Endothelial cell (in vitro differentiated cells): ENCODE results near the gene ENHO. TPM values are rescaled to one million over a fixed set of nuclear protein-coding genes. Genes with fewer than 3 reads are reported as not detected.
A peak's percentile ranks its signal among the peaks of the same experiment; 100 is the strongest.

Source experiments
- DNase-seq: peaks from one replicate; pipeline ENCODE4 v3.0.0; 2021; ENCODE audit warnings: low spot score
- H3K27ac Mint-ChIP-seq: one replicate; pipeline ENCODE4 v1.8.0; 2021; ENCODE audit warnings: mixed read lengths, inconsistent platforms; ENCODE audit not compliant: unreplicated experiment
- H3K27me3 Mint-ChIP-seq: one replicate; pipeline ENCODE4 v1.8.0; 2021; ENCODE audit warnings: mild to moderate bottlenecking, moderate library complexity, mixed read lengths, inconsistent platforms; ENCODE audit not compliant: unreplicated experiment
- H3K36me3 Mint-ChIP-seq: one replicate; pipeline ENCODE4 v1.8.0; 2021; ENCODE audit warnings: mild to moderate bottlenecking, low read depth, mixed read lengths, inconsistent platforms; ENCODE audit not compliant: unreplicated experiment
- H3K4me1 Mint-ChIP-seq: one replicate; pipeline ENCODE4 v1.8.0; 2021; ENCODE audit warnings: mild to moderate bottlenecking, mixed read lengths, inconsistent platforms; ENCODE audit not compliant: unreplicated experiment
- H3K4me3 Mint-ChIP-seq: one replicate; pipeline ENCODE4 v1.8.0; 2021; ENCODE audit warnings: mild to moderate bottlenecking, mixed read lengths, inconsistent platforms; ENCODE audit not compliant: unreplicated experiment
- H3K9me3 Mint-ChIP-seq: one replicate; pipeline ENCODE4 v1.8.0; 2021; ENCODE audit warnings: mixed read lengths, inconsistent platforms; ENCODE audit not compliant: unreplicated experiment
- total RNA-seq: library from RNA; stranded (reverse); fragmentation: NEBNext Ultra II Directional; extraction: Animal tissue kit (Norgen Biotek cat#: 25700); gene quantifications from one replicate; pipeline ENCODE4 v1.2.1, GENCODE V29; 2021; ENCODE audit not compliant: unreplicated experiment
- TF ChIP-seq, protein P1 (sequence below): fragments of 200-600 bp; sonication (generic); IDR thresholded peaks from one replicate; pipeline ENCODE4 v1.5.0; 2021; ENCODE audit warnings: antibody characterized with exemption; ENCODE audit not compliant: unreplicated experiment

ENHO gene
- total RNA-seq, 1 donor from 2014 or later: 4.1 TPM

DNA sequence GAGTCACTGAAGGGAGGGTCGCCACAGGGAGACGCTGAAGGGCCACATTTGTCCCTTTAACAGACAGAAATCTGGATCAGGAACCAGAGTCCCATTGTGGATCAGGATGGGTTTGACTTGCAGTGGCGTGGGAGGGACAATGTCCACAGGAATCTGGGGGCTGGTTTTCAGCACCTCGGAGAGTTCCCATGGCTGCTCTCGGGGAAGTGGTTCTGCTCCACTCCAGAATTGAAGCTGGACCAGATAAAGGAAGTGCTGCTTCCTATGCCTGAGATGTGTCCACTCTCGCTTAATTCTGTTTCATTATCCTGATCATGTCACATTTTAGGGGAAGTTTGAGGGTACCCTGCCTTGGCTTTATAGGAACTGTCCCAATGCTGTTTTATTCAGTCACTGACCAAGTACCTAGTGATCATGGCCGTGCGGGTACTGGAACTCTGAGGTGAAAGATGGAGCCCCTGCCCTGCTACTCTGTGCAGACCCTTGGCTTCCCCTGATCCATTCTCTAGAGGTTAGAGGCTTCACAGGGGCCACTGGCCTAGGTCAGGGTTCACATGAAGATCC lies 28.7 kb downstream of the ENHO start:
- Mint-ChIP-seq H3K27me3 (no peaks in the 10 kb centered on the region), H3K36me3 (no peaks in the 10 kb centered on the region), H3K9me3 (no peaks in the 10 kb centered on the region), H3K4me3 (no peak overlapping the region), H3K4me1 (peaks cover 16% of the 10 kb centered on the region), H3K27ac (no peak overlapping the region)
- peak; percentile 69 for DNase-seq
- TF ChIP-seq, protein P1, sequence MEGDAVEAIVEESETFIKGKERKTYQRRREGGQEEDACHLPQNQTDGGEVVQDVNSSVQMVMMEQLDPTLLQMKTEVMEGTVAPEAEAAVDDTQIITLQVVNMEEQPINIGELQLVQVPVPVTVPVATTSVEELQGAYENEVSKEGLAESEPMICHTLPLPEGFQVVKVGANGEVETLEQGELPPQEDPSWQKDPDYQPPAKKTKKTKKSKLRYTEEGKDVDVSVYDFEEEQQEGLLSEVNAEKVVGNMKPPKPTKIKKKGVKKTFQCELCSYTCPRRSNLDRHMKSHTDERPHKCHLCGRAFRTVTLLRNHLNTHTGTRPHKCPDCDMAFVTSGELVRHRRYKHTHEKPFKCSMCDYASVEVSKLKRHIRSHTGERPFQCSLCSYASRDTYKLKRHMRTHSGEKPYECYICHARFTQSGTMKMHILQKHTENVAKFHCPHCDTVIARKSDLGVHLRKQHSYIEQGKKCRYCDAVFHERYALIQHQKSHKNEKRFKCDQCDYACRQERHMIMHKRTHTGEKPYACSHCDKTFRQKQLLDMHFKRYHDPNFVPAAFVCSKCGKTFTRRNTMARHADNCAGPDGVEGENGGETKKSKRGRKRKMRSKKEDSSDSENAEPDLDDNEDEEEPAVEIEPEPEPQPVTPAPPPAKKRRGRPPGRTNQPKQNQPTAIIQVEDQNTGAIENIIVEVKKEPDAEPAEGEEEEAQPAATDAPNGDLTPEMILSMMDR: no peak

DNA sequence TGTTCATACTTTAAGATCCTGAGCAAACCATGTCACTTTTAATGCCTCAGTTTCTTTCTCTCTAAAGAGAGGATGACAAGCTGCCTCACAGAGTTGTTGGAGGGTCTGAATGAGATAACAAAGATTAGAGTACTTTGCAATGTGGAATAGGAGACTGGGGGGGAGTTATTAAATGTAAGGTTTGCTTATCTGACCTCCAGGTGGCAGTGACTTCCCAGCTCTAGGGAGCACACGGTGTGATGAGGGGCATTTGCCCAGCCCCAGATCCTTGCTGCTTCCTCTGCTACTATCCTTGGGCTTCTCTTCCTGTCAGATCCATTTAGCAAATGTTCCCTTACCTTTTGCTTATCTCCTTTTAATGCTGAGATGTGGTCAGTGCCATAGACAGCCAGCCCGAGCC lies 30.7 kb downstream of the ENHO start:
- H3K27me3 Mint-ChIP-seq: no peaks in the 10 kb centered on the region
- no peaks in the 10 kb centered on the region for H3K9me3 Mint-ChIP-seq
- no peak overlapping the region for H3K27ac Mint-ChIP-seq
- TF ChIP-seq, protein P1: no peak
- peaks cover 16% of the 10 kb centered on the region for H3K4me1 Mint-ChIP-seq
- no peak overlapping the region for H3K4me3 Mint-ChIP-seq
- H3K36me3 Mint-ChIP-seq: no peaks in the 10 kb centered on the region
- no peak for DNase-seq

DNA sequence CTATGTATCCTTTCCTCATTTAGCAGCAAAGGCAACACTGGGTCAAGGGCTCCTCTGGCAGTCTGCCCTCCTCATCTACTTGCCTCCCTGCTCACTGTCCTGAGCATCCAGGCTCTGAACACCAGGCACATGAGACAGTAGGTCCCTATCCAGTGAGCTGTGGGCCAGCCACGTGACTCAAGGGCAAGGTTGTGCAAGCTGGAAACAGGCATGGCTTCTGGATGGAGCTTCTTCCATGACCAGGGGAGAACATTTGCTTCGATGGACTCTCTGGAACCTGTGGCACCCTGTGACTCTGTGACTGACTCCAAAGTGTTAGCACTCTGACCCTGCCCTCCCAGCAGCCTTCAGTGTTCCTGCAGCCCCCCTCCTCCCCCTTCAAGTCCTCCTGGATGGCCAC lies 31.2 kb downstream of the ENHO start:
- Mint-ChIP-seq H3K9me3 (no peaks in the 10 kb centered on the region), H3K4me3 (no peak overlapping the region), H3K27me3 (no peaks in the 10 kb centered on the region), H3K27ac (no peak overlapping the region), H3K4me1 (peaks cover 14% of the 10 kb centered on the region), H3K36me3 (no peaks in the 10 kb centered on the region)
- TF ChIP-seq, protein P1: no peak
- DNase-seq: no peak

- H3K36me3 Mint-ChIP-seq: no peaks in the 10 kb centered on the region
- DNase-seq: no peak
- no peak overlapping the region for H3K4me3 Mint-ChIP-seq
- TF ChIP-seq, protein P1: no peak
- peaks cover 6% of the 10 kb centered on the region for H3K4me1 Mint-ChIP-seq
- no peaks in the 10 kb centered on the region for H3K9me3 Mint-ChIP-seq
- H3K27me3 Mint-ChIP-seq: no peaks in the 10 kb centered on the region
- no peak overlapping the region for H3K27ac Mint-ChIP-seq
Measured at GRCh38 chr9:34490760-34491159, 32.0 kb downstream of the ENHO start.

- Mint-ChIP-seq H3K27ac (no peak overlapping the region), H3K27me3 (no peaks in the 10 kb centered on the region), H3K9me3 (no peaks in the 10 kb centered on the region), H3K36me3 (no peaks in the 10 kb centered on the region), H3K4me1 (peaks cover 3% of the 10 kb centered on the region), H3K4me3 (no peak overlapping the region)
- TF ChIP-seq, protein P1: no peak
- DNase-seq: no peak
Measured at GRCh38 chr9:34490360-34490759, 32.4 kb downstream of the ENHO start.
